ENCODE measurements around the gene POLR2C.
"Not testable (repeated sequence)": the region's sequence is repeated elsewhere in the genome, so short reads cannot be mapped to it uniquely, and the experiment has no call there.

Gene POLR2C

GRCh38 chr16:57462209-57462977, at the start of gene POLR2C:
POLR2C (plus strand) TSS chr16:57462679; CDS start chr16:57462725, 46 bp downstream.
- peak; percentile 93 for DNase-seq (ENCODE audit: low spot score)

- no peak for DNase-seq (ENCODE audit: low spot score)
These were observed 49.2 kb upstream of the POLR2C start for GRCh38 chr16:57413301-57413730.

GRCh38 chr16:57413733-57414132, 48.7 kb upstream of the POLR2C start:
- DNase-seq (ENCODE audit: low spot score) = no peak

- DNase-seq (ENCODE audit: low spot score) = no peak
These were observed 46.4 kb upstream of the POLR2C start for GRCh38 chr16:57416084-57416483.

- no peak for DNase-seq (ENCODE audit: low spot score)
These were observed 43.0 kb upstream of the POLR2C start for GRCh38 chr16:57419506-57419905.

GRCh38 chr16:57422026-57422944, 40.2 kb upstream of the POLR2C start:
- no peak for DNase-seq (ENCODE audit: low spot score)

GRCh38 chr16:57423152-57423551, 39.3 kb upstream of the POLR2C start:
- DNase-seq (ENCODE audit: low spot score) = no peak

GRCh38 chr16:57424583-57424982, 37.9 kb upstream of the POLR2C start:
- DNase-seq (ENCODE audit: low spot score) = no peak

- no peak for DNase-seq (ENCODE audit: low spot score)
These were observed 36.1 kb upstream of the POLR2C start for GRCh38 chr16:57426356-57426755.

- DNase-seq (ENCODE audit: low spot score) = no peak
These were observed 35.2 kb upstream of the POLR2C start for GRCh38 chr16:57427307-57427706.

GRCh38 chr16:57427824-57428223, 34.7 kb upstream of the POLR2C start:
- DNase-seq (ENCODE audit: low spot score) = no peak

GRCh38 chr16:57430955-57431354, 31.5 kb upstream of the POLR2C start:
- no peak for DNase-seq (ENCODE audit: low spot score)

GRCh38 chr16:57432505-57432904, 30.0 kb upstream of the POLR2C start:
- DNase-seq (ENCODE audit: low spot score) = no peak

GRCh38 chr16:57432989-57433388, 29.5 kb upstream of the POLR2C start:
- no peak for DNase-seq (ENCODE audit: low spot score)

GRCh38 chr16:57434003-57434402, 28.5 kb upstream of the POLR2C start:
- DNase-seq (ENCODE audit: low spot score) = no peak

- no peak for DNase-seq (ENCODE audit: low spot score)
These were observed 26.6 kb upstream of the POLR2C start for GRCh38 chr16:57435838-57436237.

GRCh38 chr16:57439947-57440346, 22.5 kb upstream of the POLR2C start:
- DNase-seq (ENCODE audit: low spot score) = not testable (repeated sequence)

- not testable (repeated sequence) for DNase-seq (ENCODE audit: low spot score)
These were observed 21.9 kb upstream of the POLR2C start for GRCh38 chr16:57440551-57440950.

GRCh38 chr16:57444711-57445110, 17.8 kb upstream of the POLR2C start:
- no peak for DNase-seq (ENCODE audit: low spot score)

GRCh38 chr16:57445510-57445909, 17.0 kb upstream of the POLR2C start:
- no peak for DNase-seq (ENCODE audit: low spot score)

GRCh38 chr16:57446531-57447185, 15.8 kb upstream of the POLR2C start:
- peak; percentile 77 for DNase-seq (ENCODE audit: low spot score)

GRCh38 chr16:57447186-57447962, 15.1 kb upstream of the POLR2C start, which contains the start of the genes CIAPIN1 and COQ9:
CIAPIN1 (minus strand) TSS chr16:57447385; CDS start chr16:57440928, 6,457 bp downstream.
COQ9 (plus strand) TSS chr16:57447479; CDS start chr16:57447506, 27 bp downstream.
- DNase-seq (ENCODE audit: low spot score) = peak; percentile 94

All from left forelimb (tissue), 1 donor.